ENCODE results near the gene EPHB1. TPM values are rescaled to one million over a fixed set of nuclear protein-coding genes. Genes with fewer than 3 reads are reported as not detected.

Gene EPHB1
- total RNA-seq, 2 donors from 2014 or later: 0.59 to 0.62 TPM

DNA sequence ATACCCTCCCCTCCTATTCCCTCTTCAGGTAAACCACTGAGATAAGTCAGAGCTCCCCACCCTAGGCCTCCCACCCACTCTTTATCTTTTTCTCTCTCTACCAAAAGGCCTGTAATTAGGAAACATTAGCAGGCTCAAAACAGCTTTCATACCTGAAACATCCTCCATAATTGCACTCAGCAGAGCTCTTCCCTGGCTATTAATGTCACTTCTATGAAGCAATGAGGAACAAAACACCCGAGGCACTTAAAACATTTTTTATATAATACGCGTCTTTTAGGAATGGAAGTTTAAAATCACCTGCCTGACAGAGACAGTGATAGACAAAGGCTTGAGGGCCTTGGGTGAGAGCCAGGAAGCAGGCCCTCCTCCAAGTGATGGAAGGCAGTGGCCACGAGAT lies 138.9 kb downstream of the EPHB1 start:
- Mint-ChIP-seq H3K4me3 (no peak overlapping the region), H3K27ac (no peak overlapping the region), H3K36me3 (no peaks in the 10 kb centered on the region), H3K27me3 (no peaks in the 10 kb centered on the region), H3K4me1 (ENCODE audit: low read depth in 2 of 2) (no peaks in the 10 kb centered on the region), H3K9me3 (no peaks in the 10 kb centered on the region)
- DNase-seq (ENCODE audit: low spot score) (no peak), ATAC-seq (no peak)

DNA sequence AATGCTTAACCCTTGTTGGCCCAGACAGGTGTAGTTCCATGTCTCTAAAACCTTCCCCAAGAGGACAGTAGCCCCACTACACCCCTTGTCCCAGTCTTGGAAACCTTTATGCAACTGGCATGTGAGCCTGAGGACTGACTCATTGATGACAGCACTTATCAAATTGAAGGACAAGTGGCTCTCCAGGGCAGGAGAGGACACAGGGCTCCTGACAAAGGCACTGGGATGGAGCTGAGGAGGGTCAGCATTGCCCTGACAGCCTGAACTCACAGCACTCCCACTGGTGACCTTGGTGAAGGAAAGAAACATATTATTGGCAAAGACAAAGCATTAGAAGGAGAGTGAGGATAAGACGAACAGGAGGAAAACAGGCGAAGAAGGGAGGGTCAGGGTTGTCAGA lies 139.9 kb downstream of the EPHB1 start:
- no peak overlapping the region for H3K27ac Mint-ChIP-seq
- H3K4me1 Mint-ChIP-seq (ENCODE audit: low read depth in 2 of 2): no peaks in the 10 kb centered on the region
- DNase-seq (ENCODE audit: low spot score): no peak
- H3K27me3 Mint-ChIP-seq: no peaks in the 10 kb centered on the region
- H3K4me3 Mint-ChIP-seq: no peak overlapping the region
- ATAC-seq: no peak
- H3K9me3 Mint-ChIP-seq: no peaks in the 10 kb centered on the region
- no peaks in the 10 kb centered on the region for H3K36me3 Mint-ChIP-seq

DNA sequence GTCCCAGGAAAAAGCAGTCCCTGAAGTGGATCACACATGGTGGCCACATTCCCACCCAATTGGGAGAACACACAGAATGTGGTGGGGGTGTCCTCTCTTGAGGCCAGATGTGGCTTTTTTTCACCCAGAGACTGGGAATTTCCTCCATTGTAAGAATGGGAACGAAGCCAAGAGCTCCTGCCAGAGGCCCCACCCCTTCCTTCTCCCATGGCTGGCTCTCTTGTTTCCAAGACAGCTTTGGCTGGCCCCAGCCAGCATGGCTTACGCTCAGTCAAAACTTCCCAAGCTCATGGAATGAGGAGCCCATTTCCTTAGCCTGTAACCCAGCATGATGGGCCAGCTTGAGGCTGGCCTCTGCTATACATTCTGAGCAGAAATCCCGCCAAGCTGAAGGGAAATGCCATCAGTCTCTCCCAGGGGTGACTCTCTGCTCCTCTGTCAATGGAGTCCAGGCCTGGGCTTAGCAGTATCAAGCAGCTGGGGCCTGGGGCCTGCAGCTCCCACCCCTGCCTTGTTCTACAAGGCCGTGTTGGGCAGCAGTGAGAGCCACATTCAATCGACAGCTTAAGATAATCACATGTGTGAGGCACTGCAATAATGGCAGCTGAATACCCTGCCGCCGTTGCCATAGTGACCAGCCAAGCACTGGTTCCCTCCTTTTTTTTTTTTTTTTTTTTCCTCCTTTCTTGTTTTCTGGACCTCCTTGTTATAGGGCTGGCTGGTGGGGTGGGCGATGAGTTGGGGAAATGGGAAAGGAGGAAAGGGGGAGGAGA lies 142.4 kb downstream of the EPHB1 start:
- Mint-ChIP-seq H3K4me1 (ENCODE audit: low read depth in 2 of 2) (no peaks in the 10 kb centered on the region), H3K9me3 (no peaks in the 10 kb centered on the region), H3K27ac (no peak overlapping the region), H3K4me3 (no peak overlapping the region), H3K36me3 (no peaks in the 10 kb centered on the region), H3K27me3 (no peaks in the 10 kb centered on the region)
- DNase-seq (ENCODE audit: low spot score) (no peak), ATAC-seq (no peak)

DNA sequence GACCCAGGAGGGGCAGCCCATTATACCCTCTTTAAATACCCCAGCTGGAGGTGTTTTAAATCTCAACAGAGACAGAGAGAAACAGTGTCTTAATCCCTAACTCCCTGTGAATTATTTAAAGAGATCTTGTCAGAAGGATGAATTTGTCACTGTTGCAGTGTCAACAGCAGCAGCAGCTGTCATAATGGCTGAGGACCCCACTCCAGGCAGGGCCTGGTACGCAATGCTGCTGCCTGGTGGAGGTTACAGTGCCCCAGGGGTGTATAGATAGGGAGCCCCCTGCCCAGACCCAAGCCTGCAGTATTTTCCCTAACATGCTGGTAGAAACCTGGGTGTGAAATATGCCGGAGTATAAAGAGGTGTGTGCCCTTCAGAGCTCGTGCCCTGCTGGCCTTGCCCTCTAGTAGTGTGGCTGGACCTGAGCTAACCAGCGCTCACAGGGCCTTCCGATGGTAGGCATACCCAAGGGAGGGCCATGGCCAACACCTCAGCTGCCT lies 143.0 kb downstream of the EPHB1 start:
- DNase-seq (ENCODE audit: low spot score): no peak
- no peak for ATAC-seq
- Mint-ChIP-seq H3K4me3 (no peak overlapping the region), H3K4me1 (ENCODE audit: low read depth in 2 of 2) (no peaks in the 10 kb centered on the region), H3K27ac (no peak overlapping the region), H3K36me3 (no peaks in the 10 kb centered on the region), H3K27me3 (no peaks in the 10 kb centered on the region), H3K9me3 (no peaks in the 10 kb centered on the region)

DNA sequence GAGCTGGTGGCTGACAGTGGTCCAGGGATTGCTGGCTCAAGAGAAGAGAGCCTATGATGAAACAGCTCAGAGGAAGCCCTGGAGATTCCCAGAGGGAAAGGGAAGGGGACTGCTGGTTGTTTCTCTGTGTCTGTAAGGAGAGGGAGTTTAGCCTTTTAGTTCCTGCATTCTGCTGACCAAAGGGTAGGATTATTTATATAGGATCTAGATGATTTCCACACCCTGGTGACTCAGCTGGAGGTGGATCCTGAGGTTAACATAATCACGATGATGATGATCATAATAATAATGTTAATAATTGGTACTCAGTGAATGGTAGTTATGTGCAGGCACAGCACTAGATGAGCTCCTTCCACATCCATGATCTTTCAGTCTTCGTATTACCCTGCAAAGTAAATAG lies 144.9 kb downstream of the EPHB1 start:
- no peak overlapping the region for H3K4me3 Mint-ChIP-seq
- no peaks in the 10 kb centered on the region for H3K9me3 Mint-ChIP-seq
- H3K27ac Mint-ChIP-seq: no peak overlapping the region
- no peaks in the 10 kb centered on the region for H3K36me3 Mint-ChIP-seq
- H3K4me1 Mint-ChIP-seq (ENCODE audit: low read depth in 2 of 2): no peaks in the 10 kb centered on the region
- DNase-seq (ENCODE audit: low spot score) (no peak), ATAC-seq (no peak)
- H3K27me3 Mint-ChIP-seq: peaks cover 0 to 3% of the 10 kb centered on the region in 2 donors

DNA sequence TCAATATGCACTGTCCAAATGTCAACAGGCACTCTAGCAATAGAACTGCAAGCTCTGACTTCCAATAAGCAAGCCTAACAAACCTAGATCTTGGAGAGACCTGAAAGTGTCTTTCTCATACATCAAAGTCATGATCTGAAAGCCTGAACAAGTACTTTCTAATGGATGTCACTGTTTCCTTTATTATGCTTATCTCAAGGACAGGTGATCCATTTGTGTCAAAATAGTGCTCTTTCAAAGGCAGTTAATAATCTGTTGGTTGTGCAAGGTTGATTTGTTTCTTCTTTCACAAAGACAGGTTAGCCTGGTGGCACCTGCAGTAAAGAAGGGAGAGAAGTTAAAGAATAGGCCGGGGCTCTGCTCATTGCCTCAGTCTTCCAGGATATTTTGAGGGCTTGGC lies 146.8 kb downstream of the EPHB1 start:
- Mint-ChIP-seq H3K27me3 (peaks cover 3 to 7% of the 10 kb centered on the region in 2 donors), H3K36me3 (no peaks in the 10 kb centered on the region), H3K27ac (no peak overlapping the region), H3K9me3 (no peaks in the 10 kb centered on the region), H3K4me1 (ENCODE audit: low read depth in 2 of 2) (no peaks in the 10 kb centered on the region), H3K4me3 (no peak overlapping the region)
- DNase-seq (ENCODE audit: low spot score): no peak
- ATAC-seq: no peak

DNA sequence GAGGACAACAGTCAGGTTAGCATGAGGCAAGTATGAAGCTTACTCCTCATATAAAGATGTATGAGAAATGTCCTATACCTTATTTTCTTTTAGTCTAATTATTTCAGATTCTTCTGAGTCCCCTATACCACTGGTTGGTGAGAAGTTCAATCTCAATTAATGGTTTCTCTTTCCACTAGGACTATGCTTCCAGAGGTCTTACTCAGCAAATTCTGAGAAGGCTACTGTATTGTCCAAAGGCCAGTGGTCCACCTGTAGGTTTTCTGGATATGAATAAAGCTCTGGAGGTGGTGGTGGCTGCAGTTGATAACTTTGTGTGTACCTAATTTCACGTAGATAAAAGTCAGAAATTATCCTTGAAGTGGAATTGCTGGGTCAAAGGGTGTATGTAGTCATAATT lies 149.4 kb downstream of the EPHB1 start:
- DNase-seq (ENCODE audit: low spot score): no peak
- no peak for ATAC-seq
- Mint-ChIP-seq H3K4me3 (no peak overlapping the region), H3K27ac (no peak overlapping the region), H3K36me3 (no peaks in the 10 kb centered on the region), H3K9me3 (no peaks in the 10 kb centered on the region), H3K27me3 (peaks cover 3 to 13% of the 10 kb centered on the region in 2 donors), H3K4me1 (ENCODE audit: low read depth in 2 of 2) (no peaks in the 10 kb centered on the region)

DNA sequence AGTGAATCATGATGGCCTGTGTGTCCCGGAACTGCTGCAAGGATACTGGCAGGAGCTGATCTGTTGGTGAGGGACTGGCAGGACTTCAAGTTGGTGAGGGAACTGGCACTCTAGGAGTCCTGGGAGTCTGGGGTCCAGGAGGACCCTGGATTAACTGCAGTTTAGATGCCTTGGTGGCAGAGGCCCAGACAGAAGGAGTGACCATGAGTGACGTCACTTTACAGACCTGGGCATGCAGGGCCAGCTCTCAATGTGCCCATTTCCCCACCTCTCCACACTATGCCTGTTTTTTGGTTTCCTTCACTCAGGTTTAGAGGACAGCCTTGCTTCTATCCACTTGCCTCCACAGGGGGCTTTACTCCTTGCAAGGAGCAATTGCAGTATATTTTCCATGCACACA lies 154.1 kb downstream of the EPHB1 start:
- H3K36me3 Mint-ChIP-seq: no peaks in the 10 kb centered on the region
- no peaks in the 10 kb centered on the region for H3K4me1 Mint-ChIP-seq (ENCODE audit: low read depth in 2 of 2)
- H3K27ac Mint-ChIP-seq: no peak overlapping the region
- H3K4me3 Mint-ChIP-seq: no peak overlapping the region
- ATAC-seq (no peak), DNase-seq (ENCODE audit: low spot score) (no peak)
- H3K27me3 Mint-ChIP-seq: peaks cover under 1 to 13% of the 10 kb centered on the region in 2 donors
- H3K9me3 Mint-ChIP-seq: no peaks in the 10 kb centered on the region

DNA sequence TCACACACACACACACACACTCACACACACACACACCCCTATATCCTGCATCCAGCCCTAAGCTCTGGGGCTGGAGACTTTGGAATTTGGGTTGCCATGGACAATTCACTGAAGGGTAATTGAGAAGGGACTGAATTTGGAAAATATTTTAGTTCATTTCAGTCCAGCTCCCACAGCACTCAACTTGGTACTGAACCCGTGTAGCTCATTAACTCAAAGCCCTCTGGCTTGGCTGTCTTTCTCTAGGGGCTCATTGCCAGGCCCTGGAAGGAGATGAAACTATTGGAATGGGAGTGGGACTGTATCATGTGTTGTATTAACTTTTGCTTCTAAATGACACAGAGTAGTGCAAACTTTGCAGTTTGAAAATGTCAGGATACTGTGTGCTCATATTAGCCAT lies 157.3 kb downstream of the EPHB1 start:
- Mint-ChIP-seq H3K27ac (no peak overlapping the region), H3K27me3 (peaks cover 0 to under 1% of the 10 kb centered on the region in 2 donors), H3K36me3 (no peaks in the 10 kb centered on the region), H3K4me1 (ENCODE audit: low read depth in 2 of 2) (no peaks in the 10 kb centered on the region), H3K4me3 (no peak overlapping the region), H3K9me3 (no peaks in the 10 kb centered on the region)
- DNase-seq (ENCODE audit: low spot score) (no peak), ATAC-seq (no peak)

DNA sequence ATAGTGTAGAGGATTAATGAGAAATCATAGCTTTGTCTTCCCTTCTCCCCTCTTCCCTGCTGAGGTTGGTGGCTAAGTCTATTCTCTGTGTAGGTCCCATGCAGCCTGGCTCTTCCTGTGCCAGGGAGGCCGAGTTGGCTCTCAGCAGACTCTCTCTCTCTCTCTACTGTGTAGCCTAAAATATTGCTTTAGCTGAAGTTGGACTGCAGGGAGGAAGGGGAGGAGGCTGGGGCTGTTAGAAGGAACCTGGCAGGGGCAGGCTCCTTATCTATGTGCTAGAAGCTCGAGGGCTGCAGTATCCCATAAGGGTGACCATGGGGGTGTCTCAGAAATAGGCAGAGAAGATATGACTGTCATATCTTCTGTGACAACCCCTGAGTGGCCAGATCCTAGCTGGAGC lies 160.8 kb downstream of the EPHB1 start:
- no peaks in the 10 kb centered on the region for H3K9me3 Mint-ChIP-seq
- no peaks in the 10 kb centered on the region for H3K4me1 Mint-ChIP-seq (ENCODE audit: low read depth in 2 of 2)
- ATAC-seq (no peak), DNase-seq (ENCODE audit: low spot score) (no peak)
- H3K4me3 Mint-ChIP-seq: no peak overlapping the region
- H3K27me3 Mint-ChIP-seq: no peaks in the 10 kb centered on the region
- H3K27ac Mint-ChIP-seq: no peak overlapping the region
- no peaks in the 10 kb centered on the region for H3K36me3 Mint-ChIP-seq

DNA sequence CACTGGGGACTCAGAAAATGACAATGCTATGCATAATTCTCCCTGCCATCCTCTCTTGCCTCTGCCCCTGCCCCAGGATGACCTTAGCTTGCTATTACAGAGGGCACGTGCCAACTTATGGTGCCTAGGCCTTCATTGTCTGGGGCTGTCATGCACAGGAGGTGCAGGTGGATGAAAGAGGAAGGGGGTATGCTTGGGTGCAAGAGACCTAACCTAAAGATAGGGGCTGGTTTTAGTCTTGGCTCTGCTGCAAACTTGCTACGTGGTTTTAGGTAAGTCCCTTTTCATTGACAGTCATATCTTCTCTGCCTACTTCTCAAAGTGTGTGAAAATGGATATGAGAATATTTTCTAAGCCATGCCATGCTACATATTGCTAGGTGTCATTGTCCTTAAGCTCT lies 161.3 kb downstream of the EPHB1 start:
- DNase-seq (ENCODE audit: low spot score) (no peak), ATAC-seq (no peak)
- Mint-ChIP-seq H3K4me3 (no peak overlapping the region), H3K36me3 (no peaks in the 10 kb centered on the region), H3K4me1 (ENCODE audit: low read depth in 2 of 2) (no peaks in the 10 kb centered on the region), H3K27ac (no peak overlapping the region), H3K9me3 (no peaks in the 10 kb centered on the region), H3K27me3 (no peaks in the 10 kb centered on the region)

DNA sequence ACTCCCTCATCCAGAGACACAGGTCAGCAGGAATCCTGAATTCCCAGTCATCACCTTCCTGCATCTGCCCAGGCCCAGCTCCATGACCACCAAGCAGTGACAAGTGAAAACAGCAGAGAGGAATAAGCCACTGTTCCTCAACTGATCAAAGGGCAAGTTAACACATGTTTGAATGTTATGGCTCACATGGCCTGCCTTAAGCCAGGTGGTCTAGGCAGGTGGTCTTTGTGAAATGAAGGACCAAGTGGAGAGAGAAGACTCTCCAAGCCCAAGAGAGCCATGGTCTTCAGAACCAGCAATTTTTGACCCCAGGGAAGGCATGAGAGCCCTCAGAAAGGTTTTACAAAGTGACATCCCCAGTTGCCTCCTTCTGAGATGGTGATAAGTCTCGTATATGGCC lies 161.8 kb downstream of the EPHB1 start:
- no peaks in the 10 kb centered on the region for H3K27me3 Mint-ChIP-seq
- no peak overlapping the region for H3K27ac Mint-ChIP-seq
- no peak overlapping the region for H3K4me3 Mint-ChIP-seq
- DNase-seq (ENCODE audit: low spot score): no peak
- H3K36me3 Mint-ChIP-seq: no peaks in the 10 kb centered on the region
- ATAC-seq: no peak
- H3K9me3 Mint-ChIP-seq: no peaks in the 10 kb centered on the region
- H3K4me1 Mint-ChIP-seq (ENCODE audit: low read depth in 2 of 2): no peaks in the 10 kb centered on the region

DNA sequence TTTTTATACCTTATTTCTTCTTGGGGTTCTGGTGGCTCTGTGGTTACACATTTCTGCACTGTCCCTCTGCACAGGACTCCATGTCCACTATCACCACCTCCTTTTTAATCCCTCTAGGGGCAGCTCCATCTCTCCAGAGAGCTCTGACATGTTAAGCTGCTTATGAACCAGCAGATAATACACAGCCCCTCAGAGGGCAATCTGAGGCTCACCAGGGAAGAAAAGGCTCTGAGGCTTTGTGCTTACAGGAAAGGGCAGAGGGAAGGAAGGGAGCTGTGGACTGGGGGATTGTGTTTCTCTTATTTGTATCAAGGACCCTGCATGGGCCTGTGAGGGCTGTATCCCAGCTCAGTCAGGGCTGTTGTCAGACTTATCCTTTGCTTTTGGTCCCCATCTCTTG lies 164.5 kb downstream of the EPHB1 start:
- Mint-ChIP-seq H3K4me1 (ENCODE audit: low read depth in 2 of 2) (no peaks in the 10 kb centered on the region), H3K36me3 (no peaks in the 10 kb centered on the region), H3K27ac (no peak overlapping the region), H3K4me3 (no peak overlapping the region), H3K27me3 (peaks cover 0 to 5% of the 10 kb centered on the region in 2 donors), H3K9me3 (no peaks in the 10 kb centered on the region)
- ATAC-seq (no peak), DNase-seq (ENCODE audit: low spot score) (no peak)

DNA sequence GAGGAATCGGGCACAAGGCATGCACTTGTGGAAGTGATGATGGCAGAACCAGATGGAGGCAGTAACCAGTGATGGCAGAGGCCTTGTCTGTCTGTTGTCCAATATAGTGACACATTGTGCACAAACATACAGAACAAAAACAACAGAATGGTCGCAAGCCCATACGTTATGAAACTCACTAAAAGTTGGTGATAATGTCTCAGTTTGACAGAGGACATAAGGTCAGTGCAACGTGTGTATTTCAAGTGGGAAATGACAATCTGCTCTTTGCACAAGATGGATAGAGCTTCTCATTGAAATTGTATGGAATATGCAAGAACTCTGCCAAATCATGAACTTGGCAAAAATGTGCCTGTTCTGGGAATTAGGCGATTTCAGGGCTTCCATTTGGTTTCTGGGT lies 169.2 kb downstream of the EPHB1 start:
- Mint-ChIP-seq H3K4me1 (ENCODE audit: low read depth in 2 of 2) (no peaks in the 10 kb centered on the region), H3K27me3 (peaks cover 2 to 5% of the 10 kb centered on the region in 2 donors), H3K36me3 (no peaks in the 10 kb centered on the region), H3K9me3 (no peaks in the 10 kb centered on the region), H3K27ac (no peak overlapping the region), H3K4me3 (no peak overlapping the region)
- no peak for ATAC-seq
- no peak for DNase-seq (ENCODE audit: low spot score)
